Bronchial epithelial cell (primary cell): Measurements from ENCODE around the gene SLIT3. TPM values are rescaled to one million over a fixed set of nuclear protein-coding genes. Genes with fewer than 3 reads are reported as not detected.
A peak's percentile ranks its signal among the peaks of the same experiment; 100 is the strongest.

ENCODE experiments used
- DNase-seq: peaks from one replicate; pipeline ENCODE4 v3.0.0-alpha.2; 2010; ENCODE audit warnings: low read depth
- FAIRE-seq: peaks from 2 replicates; lab custom pipeline; 2011; peaks lifted over from hg19 to GRCh38; lab: Jason Lieb, UNC
- H3K27me3 ChIP-seq: 2 replicates; pipeline ENCODE4 v1.5.1; 2011; ENCODE audit warnings: low read length; ENCODE audit not compliant: control insufficient read depth, insufficient read depth
- H3K36me3 ChIP-seq: 2 replicates; pipeline ENCODE4 v1.5.1; 2011; ENCODE audit warnings: low read length; ENCODE audit not compliant: control insufficient read depth, insufficient read depth
- H3K4me3 ChIP-seq: 2 replicates; pipeline ENCODE4 v1.5.1; 2011; ENCODE audit warnings: mild to moderate bottlenecking, low read depth, low read length, control low read depth
- CTCF ChIP-seq: IDR thresholded peaks from 2 replicates; pipeline ENCODE4 v1.5.1; 2011; ENCODE audit warnings: mild to moderate bottlenecking, moderate library complexity, low read length, control low read depth, inconsistent platforms; ENCODE audit not compliant: insufficient read depth, severe bottlenecking
- total RNA-seq: library from RNA; depleted of rRNA; stranded (reverse); fragments of >200 nt; gene quantifications from 2 replicates; pipeline ENCODE4 v1.2.1, GENCODE V29; 2014

Gene SLIT3
- total RNA-seq, 1 donor from 2014 or later = 0.79 TPM

GRCh38 chr5:169064093-169064492 lies 236.8 kb downstream of the SLIT3 start:
- FAIRE-seq (no peak), DNase-seq (no peak)
- H3K4me3 ChIP-seq = no peak overlapping the region
- no peak for TF ChIP-seq CTCF
- H3K36me3 ChIP-seq = no peaks in the 10 kb centered on the region
- no peaks in the 10 kb centered on the region for H3K27me3 ChIP-seq

- H3K27me3 ChIP-seq = no peaks in the 10 kb centered on the region
- H3K36me3 ChIP-seq = no peaks in the 10 kb centered on the region
- FAIRE-seq = no peak
- TF ChIP-seq CTCF = no peak
- DNase-seq = no peak
- no peak overlapping the region for H3K4me3 ChIP-seq
These were observed 237.5 kb downstream of the SLIT3 start for GRCh38 chr5:169063316-169063953.

GRCh38 chr5:169062690-169063089 lies 238.2 kb downstream of the SLIT3 start:
- FAIRE-seq = no peak
- H3K4me3 ChIP-seq = no peak overlapping the region
- no peak for TF ChIP-seq CTCF
- no peak for DNase-seq
- H3K27me3 ChIP-seq = no peaks in the 10 kb centered on the region
- no peaks in the 10 kb centered on the region for H3K36me3 ChIP-seq

- TF ChIP-seq CTCF = no peak
- Histone ChIP-seq H3K27me3 (no peaks in the 10 kb centered on the region), H3K36me3 (no peaks in the 10 kb centered on the region), H3K4me3 (no peak overlapping the region)
- DNase-seq (no peak), FAIRE-seq (peak; percentile 40)
These were observed 246.4 kb downstream of the SLIT3 start for GRCh38 chr5:169054506-169054905.

GRCh38 chr5:169052207-169052606 lies 248.7 kb downstream of the SLIT3 start:
- H3K27me3 ChIP-seq = no peaks in the 10 kb centered on the region
- no peaks in the 10 kb centered on the region for H3K36me3 ChIP-seq
- no peak for DNase-seq
- FAIRE-seq = no peak
- no peak overlapping the region for H3K4me3 ChIP-seq
- no peak for TF ChIP-seq CTCF

- FAIRE-seq (no peak), DNase-seq (no peak)
- no peak overlapping the region for H3K4me3 ChIP-seq
- no peaks in the 10 kb centered on the region for H3K27me3 ChIP-seq
- no peaks in the 10 kb centered on the region for H3K36me3 ChIP-seq
- no peak for TF ChIP-seq CTCF
These were observed 249.6 kb downstream of the SLIT3 start for GRCh38 chr5:169051351-169051750.
